Measurements from ENCODE around the gene DYNLT3. TPM values are rescaled to one million over a fixed set of nuclear protein-coding genes. Genes with fewer than 3 reads are reported as not detected.

DYNLT3 gene
- polyA plus RNA-seq, 3 donors, result 31.7 to 34.7 (median 32.1) TPM

DNA sequence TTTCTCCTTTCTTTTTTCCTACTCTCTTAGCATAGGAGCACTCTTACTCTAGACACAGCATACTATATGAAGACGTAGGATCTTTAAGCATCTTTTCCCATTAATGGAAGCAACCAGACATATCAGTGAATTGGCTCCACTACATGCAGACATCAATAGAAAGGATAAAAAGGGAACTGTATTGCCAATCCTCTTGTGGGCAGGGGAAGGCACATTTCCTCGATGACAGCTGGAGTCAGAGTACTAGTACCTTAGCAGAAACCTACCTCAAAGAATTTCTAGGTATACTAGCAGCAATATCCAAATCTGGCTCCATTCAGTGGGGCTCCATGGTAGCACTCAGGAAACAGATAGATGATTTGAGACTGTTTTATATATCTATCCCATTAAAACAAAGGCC, 47.4 kb downstream of the DYNLT3 start:
- DNase-seq, result no peak

DNA sequence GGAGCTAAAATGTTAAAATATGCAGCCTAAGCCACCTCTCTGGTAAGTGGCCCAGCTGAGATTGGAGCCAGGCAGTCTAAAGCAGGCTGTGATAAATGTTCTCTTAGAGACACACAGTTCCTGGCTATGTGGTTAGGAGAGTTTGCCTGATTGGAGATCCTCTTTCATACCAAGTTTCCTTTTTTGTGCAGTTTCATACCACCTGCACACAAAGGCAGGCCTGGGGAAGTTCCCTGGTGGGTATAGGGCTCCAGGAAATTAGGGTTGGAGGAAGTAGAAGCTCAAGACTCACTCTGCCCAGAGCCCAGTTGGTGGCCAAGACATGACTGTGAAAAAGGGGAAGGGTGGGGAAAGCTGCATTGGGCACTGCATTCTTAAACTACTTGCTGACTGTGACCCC, 50.6 kb downstream of the DYNLT3 start:
- no peak for DNase-seq

DNA sequence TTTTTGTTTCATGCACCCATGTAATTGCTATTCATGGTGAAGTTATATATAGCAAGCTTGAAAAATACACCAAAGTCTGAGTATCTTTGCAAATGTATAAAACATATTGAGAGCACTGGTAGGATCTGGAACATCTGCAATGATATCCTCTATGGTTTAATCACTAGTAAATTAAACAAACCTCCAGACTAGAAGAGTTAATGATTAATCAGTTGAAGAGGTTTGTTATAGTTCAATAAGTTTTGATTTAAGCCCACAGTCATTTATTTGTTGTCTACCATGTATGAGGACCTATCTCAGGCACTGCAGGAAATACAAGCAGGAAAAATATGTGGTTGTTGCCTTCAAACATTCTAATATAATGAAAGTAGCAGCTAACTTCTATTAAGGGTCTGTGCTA, 51.1 kb downstream of the DYNLT3 start:
- no peak for DNase-seq

Other genes with a start within 250 kb of the DYNLT3 start
- 1 to 10 TPM in 1 of 3 donors, under 1 TPM in 2; 0.95 to 1.1 (median 0.99) TPM for gene XK, start 161.8 kb downstream of the DYNLT3 start, polyA plus RNA-seq (ENCODE audit: insufficient read length in 3 of 3)
- gene CYBB, start 67.5 kb downstream of the DYNLT3 start, polyA plus RNA-seq (ENCODE audit: insufficient read length in 3 of 3), result 10 to 100 TPM in 2 of 3 donors, 1 to 10 TPM in 1; 8.8 to 13.6 (median 10.5) TPM
- gene SYTL5, start 159.0 kb upstream of the DYNLT3 start, polyA plus RNA-seq (ENCODE audit: insufficient read length in 3 of 3), result 1 to 10 TPM; 2.3 to 3.3 (median 2.3) TPM

Data from renal pelvis (tissue), 4 donors.